ENCODE data around the gene MOK. TPM values are rescaled to one million over a fixed set of nuclear protein-coding genes. Genes with fewer than 3 reads are reported as not detected.

Gene MOK
- total and polyA plus RNA-seq, 2 of the 4 experiments (the other 2 are of a cell fraction): 16.8 to 48.5 TPM

GRCh38 chr14:102207831-102208365 is 97.1 kb downstream of the MOK start (continued):
- TF ChIP-seq USF2 (IDR thresholded peaks at IDR 0.05; ENCODE audit: low read depth, low read length) (no peak), CEBPB (IDR thresholded peaks at IDR 0.05; ENCODE audit: low read depth, low read length) (no peak), RCOR1 (IDR thresholded peaks at IDR 0.05; ENCODE audit: insufficient replicate concordance, low read length) (no peak), ELK1 (IDR thresholded peaks at IDR 0.05; ENCODE audit: borderline replicate concordance, low read depth, low read length) (no peak), MAFK (IDR thresholded peaks at IDR 0.05; ENCODE audit: low read depth, low read length) (no peak)
